Mucosa of descending colon (tissue), 3 donors: ENCODE results near the gene NEGR1. TPM values are rescaled to one million over a fixed set of nuclear protein-coding genes. Genes with fewer than 3 reads are reported as not detected.

ENCODE experiments used
- ATAC-seq: fragments of 200-7000 bp; cut with Tn5 transposase; one replicate; pipeline ENCODE4 v1.9.1; 2020; ENCODE audit warnings: mild to moderate bottlenecking, moderate library complexity
- DNase-seq, 3 donors: peaks; one replicate each; pipeline ENCODE4 v3.0.0-alpha.2; 2020
- H3K36me3 ChIP-seq: fragments of 200-600 bp; one replicate; pipeline ENCODE4 v1.8.0; 2021; ENCODE audit warnings: low read depth, mild to moderate bottlenecking
- H3K4me1 ChIP-seq: fragments of 200-600 bp; one replicate; pipeline ENCODE4 v1.8.0; 2021; ENCODE audit warnings: low read depth, mild to moderate bottlenecking
- H3K4me3 ChIP-seq: fragments of 200-600 bp; one replicate; pipeline ENCODE4 v1.8.0; 2021; ENCODE audit warnings: mild to moderate bottlenecking
- H3K9me3 ChIP-seq: fragments of 200-600 bp; one replicate; pipeline ENCODE4 v1.8.0; 2021; ENCODE audit warnings: mild to moderate bottlenecking
- intact Hi-C, 2 donors: fragments of 100-400 bp; cut with DNase I in 1 of 2; cut with micrococcal nuclease in 1 of 2; formaldehyde crosslinking; loops; one replicate each; pipeline versions ENCODE4 v1.11.0 to v1.11.1; 2022; cut with DNase I, micrococcal nuclease
- total RNA-seq, 3 donors: library from RNA; stranded (reverse); fragmentation: NEBNext Ultra II Directional in 2 of 3; extraction: Animal tissue kit (Norgen Biotek cat#: 25700) in 2 of 3; gene quantifications; one replicate each; pipeline versions ENCODE4 v1.2.1 to v1.2.4, GENCODE V29; 2021 to 2023
- TF ChIP-seq, protein P1 (sequence below): fragments of 200-600 bp; IDR thresholded peaks from one replicate; pipeline ENCODE4 v1.8.0; 2022; ENCODE audit warnings: antibody characterized with exemption, mild to moderate bottlenecking
- donor health status: DM: no; HTN: no; CAD: no; lungs with moderate emphysema.
- donor health status: DM: no; HTN: no; CAD: no.
- donor health status: DM: no; HTN: yes; CAD: no.

The NEGR1 gene
- total RNA-seq, 3 donors from 2014 or later: 2.3 to 47.9 (median 8.0) TPM

- H3K9me3 ChIP-seq: no peaks in the 10 kb centered on the region
- intact Hi-C loops: no loop called here
- DNase-seq (no peak), ATAC-seq (no peak)
- no peak overlapping the region for H3K4me3 ChIP-seq
- no peaks in the 10 kb centered on the region for H3K36me3 ChIP-seq
- H3K4me1 ChIP-seq: no peaks in the 10 kb centered on the region
- TF ChIP-seq, protein P1, sequence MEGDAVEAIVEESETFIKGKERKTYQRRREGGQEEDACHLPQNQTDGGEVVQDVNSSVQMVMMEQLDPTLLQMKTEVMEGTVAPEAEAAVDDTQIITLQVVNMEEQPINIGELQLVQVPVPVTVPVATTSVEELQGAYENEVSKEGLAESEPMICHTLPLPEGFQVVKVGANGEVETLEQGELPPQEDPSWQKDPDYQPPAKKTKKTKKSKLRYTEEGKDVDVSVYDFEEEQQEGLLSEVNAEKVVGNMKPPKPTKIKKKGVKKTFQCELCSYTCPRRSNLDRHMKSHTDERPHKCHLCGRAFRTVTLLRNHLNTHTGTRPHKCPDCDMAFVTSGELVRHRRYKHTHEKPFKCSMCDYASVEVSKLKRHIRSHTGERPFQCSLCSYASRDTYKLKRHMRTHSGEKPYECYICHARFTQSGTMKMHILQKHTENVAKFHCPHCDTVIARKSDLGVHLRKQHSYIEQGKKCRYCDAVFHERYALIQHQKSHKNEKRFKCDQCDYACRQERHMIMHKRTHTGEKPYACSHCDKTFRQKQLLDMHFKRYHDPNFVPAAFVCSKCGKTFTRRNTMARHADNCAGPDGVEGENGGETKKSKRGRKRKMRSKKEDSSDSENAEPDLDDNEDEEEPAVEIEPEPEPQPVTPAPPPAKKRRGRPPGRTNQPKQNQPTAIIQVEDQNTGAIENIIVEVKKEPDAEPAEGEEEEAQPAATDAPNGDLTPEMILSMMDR: no peak
Measured at GRCh38 chr1:72150508-72150907, 131.8 kb downstream of the NEGR1 start.

DNA sequence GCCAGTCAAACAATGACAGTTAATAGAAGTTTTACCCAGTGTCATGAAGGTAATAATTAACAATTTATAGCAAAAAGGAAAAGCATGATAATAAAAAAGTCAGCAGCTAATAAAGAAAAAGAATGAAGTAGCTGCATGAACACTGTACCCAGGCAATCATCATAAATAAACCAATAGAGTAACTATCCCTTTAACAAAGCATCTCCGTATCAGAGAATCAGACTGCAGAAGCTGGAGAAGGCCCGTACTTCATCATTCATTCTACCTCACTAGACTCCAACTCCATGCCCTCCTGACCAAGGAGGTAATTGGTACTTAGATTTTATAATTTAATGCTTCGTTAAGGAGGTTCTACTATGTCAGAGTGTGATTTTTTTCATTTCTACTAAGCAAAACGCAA, 140.5 kb downstream of the NEGR1 start:
- H3K9me3 ChIP-seq: peaks cover 8% of the 10 kb centered on the region
- DNase-seq (no peak), ATAC-seq (no peak)
- no peaks in the 10 kb centered on the region for H3K4me1 ChIP-seq
- H3K36me3 ChIP-seq: no peaks in the 10 kb centered on the region
- intact Hi-C loops: no loop called here
- H3K4me3 ChIP-seq: no peak overlapping the region
- TF ChIP-seq, protein P1: no peak

GRCh38 chr1:72140222-72140621, 142.1 kb downstream of the NEGR1 start:
- TF ChIP-seq, protein P1: no peak

GRCh38 chr1:72137656-72138055, 144.7 kb downstream of the NEGR1 start:
- H3K4me1 ChIP-seq: no peaks in the 10 kb centered on the region
- intact Hi-C loops: no loop called here
- H3K4me3 ChIP-seq: no peak overlapping the region
- H3K9me3 ChIP-seq: peaks cover 10% of the 10 kb centered on the region
- TF ChIP-seq, protein P1: no peak
- DNase-seq (no peak), ATAC-seq (no peak)
- H3K36me3 ChIP-seq: no peaks in the 10 kb centered on the region

More at GRCh38 chr1:72140222-72140621, 142.1 kb downstream of the NEGR1 start:
- intact Hi-C loops: no loop called here
- DNase-seq (no peak), ATAC-seq (no peak)
- H3K9me3 ChIP-seq: peaks cover 10% of the 10 kb centered on the region
- no peaks in the 10 kb centered on the region for H3K36me3 ChIP-seq
- H3K4me1 ChIP-seq: no peaks in the 10 kb centered on the region
- no peak overlapping the region for H3K4me3 ChIP-seq

DNA sequence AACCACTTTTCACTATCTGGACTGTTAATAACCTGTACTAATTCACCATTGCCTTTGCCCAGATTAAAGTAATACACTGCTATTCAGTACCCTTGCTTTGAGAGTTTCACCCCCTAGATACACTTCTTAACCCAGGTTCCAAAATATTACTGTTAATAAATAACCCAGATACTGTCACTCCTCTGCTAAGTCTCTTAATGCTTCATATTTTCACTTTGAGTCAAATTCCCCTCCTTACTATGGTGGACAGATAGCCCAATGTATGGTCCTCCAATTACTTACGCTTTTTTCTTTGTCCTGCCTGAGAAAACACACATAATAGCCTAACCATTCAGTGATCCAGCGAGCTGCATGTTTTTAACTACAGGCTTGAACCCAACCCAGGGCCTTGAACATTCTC, 152.5 kb downstream of the NEGR1 start:
- H3K4me3 ChIP-seq: no peak overlapping the region
- no peaks in the 10 kb centered on the region for H3K36me3 ChIP-seq
- ATAC-seq (no peak), DNase-seq (no peak)
- TF ChIP-seq, protein P1: no peak
- intact Hi-C loops: no loop called here
- no peaks in the 10 kb centered on the region for H3K4me1 ChIP-seq
- no peaks in the 10 kb centered on the region for H3K9me3 ChIP-seq
